ENCODE measurements around the gene MAST1.

- no peak for TF ChIP-seq POLR2A (IDR thresholded peaks at IDR 0.05; ENCODE audit: low read length)
- TF ChIP-seq GATA1 (IDR thresholded peaks at IDR 0.05; ENCODE audit: low read depth, low read length), result no peak
These were observed 4.4 kb upstream of the MAST1 start for GRCh38 chr19:12833738-12834565.

Measured in erythroblast (primary cell).